Hepatocyte (in vitro differentiated cells): ENCODE data around the gene GAL3ST2.

Experiments
- EZH2 ChIP-seq: fragments of 200-600 bp; sonication (generic); IDR thresholded peaks from 2 replicates; pipeline ENCODE4 v1.6.1; 2016; ENCODE audit warnings: antibody characterized with exemption, mild to moderate bottlenecking, borderline replicate concordance
- TF ChIP-seq, protein P1 (sequence below): fragments of 200-600 bp; sonication (generic); IDR thresholded peaks from 2 replicates; pipeline ENCODE4 v1.5.1; 2016; ENCODE audit warnings: antibody characterized with exemption, mild to moderate bottlenecking; ENCODE audit not compliant: poor library complexity

DNA sequence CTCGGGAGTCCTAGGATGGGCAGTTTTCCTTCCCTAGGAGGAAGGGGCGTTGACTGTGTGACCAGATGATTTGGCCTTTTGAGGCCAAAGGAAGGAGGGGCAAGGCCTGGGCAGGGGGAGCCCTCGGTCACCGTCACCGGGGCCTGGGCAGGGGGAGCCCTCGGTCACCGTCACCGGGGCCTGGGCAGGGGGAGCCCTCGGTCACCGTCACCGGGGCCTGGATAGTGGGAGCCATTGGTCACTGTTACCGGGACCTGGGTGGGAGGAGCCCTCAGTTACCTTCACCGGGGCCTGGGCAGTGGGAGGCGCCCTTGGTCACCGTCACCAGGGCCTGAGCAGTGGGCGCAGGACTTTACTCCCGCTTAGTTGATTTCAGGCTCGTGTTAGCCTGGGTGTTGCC lies 24.8 kb upstream of the GAL3ST2 start:
- no peak for TF ChIP-seq EZH2
- TF ChIP-seq, protein P1, sequence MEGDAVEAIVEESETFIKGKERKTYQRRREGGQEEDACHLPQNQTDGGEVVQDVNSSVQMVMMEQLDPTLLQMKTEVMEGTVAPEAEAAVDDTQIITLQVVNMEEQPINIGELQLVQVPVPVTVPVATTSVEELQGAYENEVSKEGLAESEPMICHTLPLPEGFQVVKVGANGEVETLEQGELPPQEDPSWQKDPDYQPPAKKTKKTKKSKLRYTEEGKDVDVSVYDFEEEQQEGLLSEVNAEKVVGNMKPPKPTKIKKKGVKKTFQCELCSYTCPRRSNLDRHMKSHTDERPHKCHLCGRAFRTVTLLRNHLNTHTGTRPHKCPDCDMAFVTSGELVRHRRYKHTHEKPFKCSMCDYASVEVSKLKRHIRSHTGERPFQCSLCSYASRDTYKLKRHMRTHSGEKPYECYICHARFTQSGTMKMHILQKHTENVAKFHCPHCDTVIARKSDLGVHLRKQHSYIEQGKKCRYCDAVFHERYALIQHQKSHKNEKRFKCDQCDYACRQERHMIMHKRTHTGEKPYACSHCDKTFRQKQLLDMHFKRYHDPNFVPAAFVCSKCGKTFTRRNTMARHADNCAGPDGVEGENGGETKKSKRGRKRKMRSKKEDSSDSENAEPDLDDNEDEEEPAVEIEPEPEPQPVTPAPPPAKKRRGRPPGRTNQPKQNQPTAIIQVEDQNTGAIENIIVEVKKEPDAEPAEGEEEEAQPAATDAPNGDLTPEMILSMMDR, result no peak
